Measurements from ENCODE around the gene ZNF28.
"Not testable (repeated sequence)": the region's sequence is repeated elsewhere in the genome, so short reads cannot be mapped to it uniquely, and the experiment has no call there.

ZNF28 gene

GRCh38 chr19:52756447-52756846 is 65.0 kb downstream of the ZNF28 start:
- not testable (repeated sequence) for DNase-seq

- no peak for DNase-seq
Observed at GRCh38 chr19:52749780-52750179, 71.7 kb downstream of the ZNF28 start.

GRCh38 chr19:52748336-52748950 is 73.0 kb downstream of the ZNF28 start:
- DNase-seq = no peak
